GM19468 (cell line): Measurements from ENCODE around the gene RBBP5.

Source experiments
- ATAC-seq: cut with Tn5 transposase; IDR thresholded peaks from one replicate; pipeline ENCODE4 v1.9.1; 2021; ENCODE audit warnings: mild to moderate bottlenecking, moderate library complexity, moderate number of reproducible peaks; ENCODE audit not compliant: unreplicated experiment; ENCODE audit errors: extremely low read depth

RBBP5 gene

GRCh38 chr1:205076245-205076761 lies 45.5 kb downstream of the RBBP5 start:
- ATAC-seq: no peak

- ATAC-seq: no peak
Observed at GRCh38 chr1:205075642-205076155, 46.1 kb downstream of the RBBP5 start.

GRCh38 chr1:205074513-205074912 lies 47.3 kb downstream of the RBBP5 start:
- no peak for ATAC-seq

GRCh38 chr1:205074084-205074483 lies 47.7 kb downstream of the RBBP5 start:
- no peak for ATAC-seq

- ATAC-seq: no peak
Observed at GRCh38 chr1:205073511-205073910, 48.3 kb downstream of the RBBP5 start.

GRCh38 chr1:205072881-205073280 lies 48.9 kb downstream of the RBBP5 start:
- ATAC-seq: no peak

GRCh38 chr1:205072286-205072685 lies 49.5 kb downstream of the RBBP5 start:
- ATAC-seq: no peak

GRCh38 chr1:205071801-205072200 lies 50.0 kb downstream of the RBBP5 start:
- no peak for ATAC-seq

GRCh38 chr1:205071028-205071409 lies 50.8 kb downstream of the RBBP5 start:
- no peak for ATAC-seq

- ATAC-seq: no peak
Observed at GRCh38 chr1:205069371-205070125, 52.2 kb downstream of the RBBP5 start.

- no peak for ATAC-seq
Observed at GRCh38 chr1:205068457-205069040, 53.2 kb downstream of the RBBP5 start.

GRCh38 chr1:205068001-205068400 lies 53.8 kb downstream of the RBBP5 start:
- no peak for ATAC-seq

- ATAC-seq: no peak
Observed at GRCh38 chr1:205067031-205067430, 54.7 kb downstream of the RBBP5 start.

GRCh38 chr1:205066141-205066818 lies 55.5 kb downstream of the RBBP5 start:
- ATAC-seq: no peak

GRCh38 chr1:205065666-205066065 lies 56.1 kb downstream of the RBBP5 start:
- no peak for ATAC-seq

- no peak for ATAC-seq
Observed at GRCh38 chr1:205064741-205065316, 56.9 kb downstream of the RBBP5 start.

GRCh38 chr1:205064301-205064700 lies 57.5 kb downstream of the RBBP5 start:
- ATAC-seq: no peak

GRCh38 chr1:205062895-205063294 lies 58.9 kb downstream of the RBBP5 start:
- ATAC-seq: no peak

GRCh38 chr1:205062319-205062718 lies 59.5 kb downstream of the RBBP5 start:
- no peak for ATAC-seq

- no peak for ATAC-seq
Observed at GRCh38 chr1:205061665-205062069, 60.1 kb downstream of the RBBP5 start.

- ATAC-seq: no peak
Observed at GRCh38 chr1:205061227-205061626, 60.6 kb downstream of the RBBP5 start.
